HepG2 (cell line): ENCODE measurements around the gene ALG8. TPM values are rescaled to one million over a fixed set of nuclear protein-coding genes. Genes with fewer than 3 reads are reported as not detected.

Experiments used
- LRRFIP1 ChIP-seq: sonication (generic); formaldehyde crosslinking; conservative IDR thresholded peaks from 2 replicates; pipeline ENCODE4 v1.4.0; 2020; ENCODE audit warnings: missing genetic modification reagents
- MYC ChIP-seq: sonication (generic); formaldehyde crosslinking; IDR thresholded peaks from 2 replicates; pipeline ENCODE4 v1.9.0; 2021; ENCODE audit warnings: missing genetic modification reagents, borderline replicate concordance
- NFIC ChIP-seq: IDR thresholded peaks from 2 replicates; pipeline ENCODE4 v1.6.1; 2012; ENCODE audit warnings: mild to moderate bottlenecking, low read length, inconsistent platforms
- RERE ChIP-seq: IDR thresholded peaks from 2 replicates; pipeline ENCODE4 v1.6.1; 2016; ENCODE audit warnings: low read depth, missing genetic modification reagents, missing compliant biosample characterization
- SRF ChIP-seq: IDR thresholded peaks from 2 replicates; pipeline ENCODE4 v1.6.1; 2011; ENCODE audit warnings: mild to moderate bottlenecking, low read depth, low read length, moderate library complexity
- ZNF343 ChIP-seq: sonication (generic); formaldehyde crosslinking; IDR thresholded peaks from 2 replicates; pipeline ENCODE4 v1.4.0; 2020; ENCODE audit warnings: mild to moderate bottlenecking, missing genetic modification reagents
- ZNF430 ChIP-seq: sonication (generic); formaldehyde crosslinking; IDR thresholded peaks from 2 replicates; pipeline ENCODE4 v1.9.0; 2021; ENCODE audit warnings: mild to moderate bottlenecking, missing genetic modification reagents
- ZNF496 ChIP-seq: sonication (generic); formaldehyde crosslinking; IDR thresholded peaks from 2 replicates; pipeline ENCODE4 v1.8.1; 2023; ENCODE audit warnings: mild to moderate bottlenecking, moderate library complexity, missing genetic modification reagents; ENCODE audit not compliant: insufficient replicate concordance
- ZNF543 ChIP-seq: sonication (generic); formaldehyde crosslinking; IDR thresholded peaks from 2 replicates; pipeline ENCODE4 v1.4.0; 2020; ENCODE audit warnings: mild to moderate bottlenecking, missing genetic modification reagents
- ZNF556 ChIP-seq: sonication (generic); formaldehyde crosslinking; IDR thresholded peaks from 2 replicates; pipeline ENCODE4 v1.4.0; 2020; ENCODE audit warnings: mild to moderate bottlenecking, missing genetic modification reagents, borderline replicate concordance
- ZNF780A ChIP-seq: sonication (generic); formaldehyde crosslinking; IDR thresholded peaks from 2 replicates; pipeline ENCODE4 v1.8.0; 2022; ENCODE audit warnings: mild to moderate bottlenecking, missing genetic modification reagents, moderate library complexity
- ZNF839 ChIP-seq: sonication (generic); formaldehyde crosslinking; IDR thresholded peaks from 2 replicates; pipeline ENCODE4 v1.4.0; 2020; ENCODE audit warnings: missing genetic modification reagents, mild to moderate bottlenecking, borderline replicate concordance
- polyA plus RNA-seq, 8 experiments: library from polyadenylated mRNA; depleted of rRNA in 3 of 8; stranded (reverse) in 7 of 8; unstranded in 1 of 8; fragments of >200 nt; fragmentation: Illumina TruSeq in 4 of 8; extraction: Trizol in 4 of 8; gene quantifications; 2 replicates each; pipeline versions ENCODE4 v1.2.1 to v1.2.3, GENCODE V29; 2011 to 2016; ENCODE audit warnings: low read depth in 4 of 8, missing spikeins in 1 of 8, mixed read lengths in 1 of 8; ENCODE audit not compliant: insufficient read depth in 1 of 8
- total RNA-seq, 5 experiments: library from RNA; depleted of rRNA; stranded (reverse); fragments of >200 nt; fragmentation: Illumina TruSeq; extraction: Trizol; gene quantifications; 2 replicates each; pipeline ENCODE4 v1.2.3, GENCODE V29; 2016; ENCODE audit warnings: low read depth in 1 of 5
- TF ChIP-seq, protein P1 (sequence below): sonication (generic); IDR thresholded peaks from 2 replicates; pipeline ENCODE4 v1.6.1; 2016; ENCODE audit warnings: low read depth, borderline replicate concordance
- TF ChIP-seq, protein P2 (sequence below): IDR thresholded peaks from 2 replicates; pipeline ENCODE4 v1.6.1; 2016; ENCODE audit warnings: missing biosample characterization, missing genetic modification reagents, low read depth
- TF ChIP-seq, protein P3 (sequence below): IDR thresholded peaks from 2 replicates; pipeline ENCODE4 v1.6.1; 2016; ENCODE audit warnings: low read depth, borderline replicate concordance

The ALG8 gene
- total and polyA plus RNA-seq, 2 of the 13 experiments (the other 11 are each of a cell fraction or from before 2014, with no cell fraction given), result 75.8 to 88.0 TPM

- TF ChIP-seq, protein P1, sequence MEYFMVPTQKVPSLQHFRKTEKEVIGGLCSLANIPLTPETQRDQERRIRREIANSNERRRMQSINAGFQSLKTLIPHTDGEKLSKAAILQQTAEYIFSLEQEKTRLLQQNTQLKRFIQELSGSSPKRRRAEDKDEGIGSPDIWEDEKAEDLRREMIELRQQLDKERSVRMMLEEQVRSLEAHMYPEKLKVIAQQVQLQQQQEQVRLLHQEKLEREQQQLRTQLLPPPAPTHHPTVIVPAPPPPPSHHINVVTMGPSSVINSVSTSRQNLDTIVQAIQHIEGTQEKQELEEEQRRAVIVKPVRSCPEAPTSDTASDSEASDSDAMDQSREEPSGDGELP, result peak; percentile 91; the same call in 1 of the 2 replicates
- TF ChIP-seq, protein P2, sequence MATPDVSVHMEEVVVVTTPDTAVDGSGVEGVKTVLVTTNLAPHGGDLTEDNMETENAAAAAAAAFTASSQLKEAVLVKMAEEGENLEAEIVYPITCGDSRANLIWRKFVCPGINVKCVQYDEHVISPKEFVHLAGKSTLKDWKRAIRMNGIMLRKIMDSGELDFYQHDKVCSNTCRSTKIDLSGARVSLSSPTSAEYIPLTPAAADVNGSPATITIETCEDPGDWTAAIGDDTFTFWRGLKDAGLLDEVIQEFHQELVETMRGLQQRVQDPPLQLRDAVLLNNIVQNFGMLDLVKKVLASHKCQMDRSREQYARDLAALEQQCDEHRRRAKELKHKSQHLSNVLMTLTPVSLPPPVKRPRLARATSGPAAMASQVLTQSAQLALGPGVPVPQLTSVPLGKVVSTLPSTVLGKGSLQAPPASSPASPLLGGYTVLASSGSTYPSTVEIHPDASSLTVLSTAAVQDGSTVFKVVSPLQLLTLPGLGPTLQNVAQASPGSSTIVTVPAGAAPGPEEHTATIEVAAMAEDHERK (CRISPR knock-in tag), result 0 out of 2 replicates have a peak, but pooled peaks have one; percentile 23
- TF ChIP-seq MYC (CRISPR knock-in tag), result peak; percentile 63
- peak; percentile 61; the same call in 1 of the 2 replicates for TF ChIP-seq ZNF343 (CRISPR knock-in tag)
- TF ChIP-seq LRRFIP1 (CRISPR knock-in tag), result no peak
- 0 out of 2 replicates have a peak, but pooled peaks have one; percentile 32 for TF ChIP-seq ZNF780A (CRISPR knock-in tag)
- no peak for TF ChIP-seq ZNF496
- TF ChIP-seq, protein P3, sequence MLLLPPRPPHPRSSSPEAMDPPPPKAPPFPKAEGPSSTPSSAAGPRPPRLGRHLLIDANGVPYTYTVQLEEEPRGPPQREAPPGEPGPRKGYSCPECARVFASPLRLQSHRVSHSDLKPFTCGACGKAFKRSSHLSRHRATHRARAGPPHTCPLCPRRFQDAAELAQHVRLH, result peak; percentile 92; the same call in 1 of the 2 replicates
- TF ChIP-seq ZNF543 (CRISPR knock-in tag), result peak; percentile 75; the same call in 1 of the 2 replicates
- no peak for TF ChIP-seq ZNF839
- TF ChIP-seq ZNF556, result peak; percentile 83; the same call in 1 of the 2 replicates
- no peak for TF ChIP-seq SRF
- TF ChIP-seq ZNF430 (CRISPR knock-in tag), result no peak
- TF ChIP-seq RERE (CRISPR knock-in tag), result 0 out of 2 replicates have a peak, but pooled peaks have one; percentile 19
- TF ChIP-seq NFIC, result no peak
These were observed 49.1 kb upstream of the ALG8 start, which contains the start of the genes KCTD21 and USP35 (continued) for GRCh38 chr11:78188286-78189173.
